HepG2 (cell line): ENCODE data around the gene MAEA. TPM values are rescaled to one million over a fixed set of nuclear protein-coding genes. Genes with fewer than 3 reads are reported as not detected.

Experiments used
- ATAC-seq: fragments of 200-7000 bp; cut with Tn5 transposase; 3 replicates; pipeline ENCODE4 v1.9.1; 2020; ENCODE audit warnings: mild to moderate bottlenecking, moderate library complexity
- BruUV-seq: library from RNA; stranded (reverse); fragments of 400-500 nt; replicated peaks from 2 replicates; lab custom pipeline; 2021; lab: Mats Ljungman, UMichigan
- CTCF ChIA-PET: fragments of 300-600 bp; formaldehyde crosslinking; extraction: SDS; loops from one replicate; lab custom pipeline; 2021; ENCODE audit warnings: low total read pairs, inconsistent platforms, low intra/inter-chr PET ratio; lab: Yijun Ruan, JAX
- POLR2A ChIA-PET: fragments of 350-600 bp; sonication (Branson Sonifier 250); formaldehyde crosslinking; loops from one replicate; lab custom pipeline; 2020; ENCODE audit warnings: antibody characterized with exemption, inconsistent platforms; lab: Yijun Ruan, JAX
- DNase-seq: peaks from one replicate; pipeline ENCODE4 v3.0.0-alpha.2; 2015; ENCODE audit warnings: low spot score
- FAIRE-seq: peaks from 3 replicates; lab custom pipeline; 2011; peaks lifted over from hg19 to GRCh38; lab: Jason Lieb, UNC
- H2AFZ ChIP-seq: one replicate; pipeline ENCODE4 v1.6.1; 2011; ENCODE audit warnings: low read length, inconsistent platforms
- H3K27ac ChIP-seq: fragments of 300-600 bp; 3 replicates; pipeline ENCODE4 v1.8.0; 2011; ENCODE audit warnings: mixed run types, mild to moderate bottlenecking, mixed read lengths, low read length, inconsistent platforms; ENCODE audit not compliant: insufficient read depth; ENCODE audit errors: extremely low read length
- H3K27me3 ChIP-seq, 2 experiments: fragments of 200-600 bp in 1 of 2; 2 replicates in 1 of 2; 3 replicates in 1 of 2; pipeline versions ENCODE4 v1.6.0 to v1.8.0; 2011; ENCODE audit warnings: low read length in 2 of 2, mild to moderate bottlenecking in 2 of 2, moderate library complexity in 2 of 2, inconsistent platforms in 1 of 2; ENCODE audit not compliant: insufficient read depth in 2 of 2, control insufficient read depth in 1 of 2
- H3K36me3 ChIP-seq, 2 experiments: fragments of 200-600 bp in 1 of 2; replicated peaks in 1 of 2; 2 replicates in 1 of 2; 3 replicates in 1 of 2; pipeline versions ENCODE4 v1.5.1 to v1.8.0; 2011; ENCODE audit warnings: low read length in 2 of 2, inconsistent platforms in 1 of 2; ENCODE audit not compliant: insufficient read depth in 2 of 2, control insufficient read depth in 1 of 2
- H3K4me1 ChIP-seq: 2 replicates; pipeline ENCODE4 v1.5.1; 2012; ENCODE audit warnings: low read length, inconsistent platforms; ENCODE audit not compliant: insufficient read depth
- H3K4me2 ChIP-seq: 2 replicates; pipeline ENCODE4 v1.6.0; 2011; ENCODE audit warnings: low read depth, low read length, inconsistent platforms
- H3K4me3 ChIP-seq, 3 experiments: fragments of 200-600 bp in 1 of 3; sonication (generic), shearing (Covaris generic) in 1 of 3; replicated peaks in 1 of 3; 2 replicates each; pipeline ENCODE4 v1.5.1; 2011 to 2016; ENCODE audit warnings: low read length in 3 of 3, inconsistent platforms in 2 of 3, low read depth in 2 of 3, mild to moderate bottlenecking in 2 of 3, control low read depth in 1 of 3, mixed read lengths in 1 of 3; ENCODE audit not compliant: insufficient read depth in 1 of 3
- H3K79me2 ChIP-seq: one replicate; pipeline ENCODE4 v1.6.1; 2011; ENCODE audit warnings: low read length, inconsistent platforms; ENCODE audit not compliant: insufficient read depth
- H3K9ac ChIP-seq: 2 replicates; pipeline ENCODE4 v1.6.0; 2011; ENCODE audit warnings: mild to moderate bottlenecking, low read depth, low read length, inconsistent platforms; ENCODE audit not compliant: insufficient read depth
- H3K9me3 ChIP-seq: 2 replicates; pipeline ENCODE4 v1.5.1; 2012; ENCODE audit warnings: mild to moderate bottlenecking, low read length
- H4K20me1 ChIP-seq: 2 replicates; pipeline ENCODE4 v1.6.0; 2011; ENCODE audit warnings: inconsistent platforms, mild to moderate bottlenecking, low read length, moderate library complexity; ENCODE audit not compliant: insufficient read depth
- FOSL2 ChIP-seq: sonication (generic); formaldehyde crosslinking; IDR thresholded peaks from 2 replicates; pipeline ENCODE4 v1.4.0; 2020; ENCODE audit warnings: missing genetic modification reagents
- GLMP ChIP-seq: sonication (generic); formaldehyde crosslinking; IDR thresholded peaks from 2 replicates; pipeline ENCODE4 v1.9.0; 2021; ENCODE audit warnings: missing genetic modification reagents, mild to moderate bottlenecking, borderline replicate concordance
- KDM5A ChIP-seq: fragments of 200-600 bp; sonication (generic); IDR thresholded peaks from 2 replicates; pipeline ENCODE4 v1.7.0; 2018; ENCODE audit warnings: antibody characterized with exemption, mild to moderate bottlenecking, low read length, borderline replicate concordance
- NR0B2 ChIP-seq: sonication (generic); formaldehyde crosslinking; IDR thresholded peaks from 2 replicates; pipeline ENCODE4 v1.4.0; 2020; ENCODE audit warnings: mild to moderate bottlenecking, missing genetic modification reagents
- ONECUT2 ChIP-seq: sonication (generic); formaldehyde crosslinking; IDR thresholded peaks from 2 replicates; pipeline ENCODE4 v1.4.0; 2020; ENCODE audit warnings: missing genetic modification reagents
- PHB2 ChIP-seq: fragments of 450-650 bp; IDR thresholded peaks from 2 replicates; pipeline ENCODE4 v1.6.1; 2018; ENCODE audit not compliant: partially characterized antibody
- POLR2A ChIP-seq, 2 experiments: IDR thresholded peaks; 2 replicates each; pipeline ENCODE4 v1.6.1; 2011; ENCODE audit warnings: low read depth in 2 of 2, low read length in 2 of 2, mild to moderate bottlenecking in 1 of 2, moderate library complexity in 1 of 2; ENCODE audit not compliant: insufficient read depth in 1 of 2
- PPARG ChIP-seq: conservative IDR thresholded peaks from 2 replicates; pipeline ENCODE4 v1.6.1; 2016; ENCODE audit warnings: missing biosample characterization, missing genetic modification reagents
- SMARCC2 ChIP-seq: fragments of 450-650 bp; IDR thresholded peaks from 2 replicates; pipeline ENCODE4 v1.6.1; 2017; ENCODE audit warnings: antibody characterized with exemption, mild to moderate bottlenecking
- TBP ChIP-seq: sonication (generic); formaldehyde crosslinking; IDR thresholded peaks from 2 replicates; pipeline ENCODE4 v1.5.0; 2020; ENCODE audit warnings: missing genetic modification reagents
- ZNF10 ChIP-seq: sonication (generic); formaldehyde crosslinking; IDR thresholded peaks from 2 replicates; pipeline ENCODE4 v1.4.0; 2020; ENCODE audit warnings: mild to moderate bottlenecking, low read depth, missing genetic modification reagents, borderline replicate concordance
- ZNF343 ChIP-seq: sonication (generic); formaldehyde crosslinking; IDR thresholded peaks from 2 replicates; pipeline ENCODE4 v1.4.0; 2020; ENCODE audit warnings: mild to moderate bottlenecking, missing genetic modification reagents
- ZNF382 ChIP-seq: sonication (generic); formaldehyde crosslinking; IDR thresholded peaks from 2 replicates; pipeline ENCODE4 v1.5.0; 2020; ENCODE audit warnings: missing genetic modification reagents, mild to moderate bottlenecking, borderline replicate concordance
- ZSCAN5A ChIP-seq: sonication (generic); formaldehyde crosslinking; IDR thresholded peaks from 2 replicates; pipeline ENCODE4 v1.8.0; 2022; ENCODE audit warnings: mild to moderate bottlenecking, missing genetic modification reagents, borderline replicate concordance
- WGBS: methylation state at CpG from one replicate; pipeline ENCODE4 v1.1.6; 2017; ENCODE audit warnings: low lambda C conversion rate; 5-methylcytosine and 5-hydroxymethylcytosine counted together
- in situ Hi-C: cut with HindIII; loops from 2 replicates; pipeline ENCODE4 v1.10.0; 2017; ENCODE audit warnings: low pct_unique_long_range_greater_than_20kb; ENCODE audit not compliant: extremely low pct_ligation_motif_present
- intact Hi-C: fragments of 100-400 bp; cut with micrococcal nuclease; formaldehyde crosslinking; loops from one replicate; pipeline ENCODE4 v1.10.0; 2022; ENCODE audit not compliant: unreplicated experiment
- polyA plus RNA-seq, 8 experiments: library from polyadenylated mRNA; depleted of rRNA in 3 of 8; stranded (reverse) in 7 of 8; unstranded in 1 of 8; fragments of >200 nt; fragmentation: Illumina TruSeq in 4 of 8; extraction: Trizol in 4 of 8; gene quantifications; 2 replicates each; pipeline versions ENCODE4 v1.2.1 to v1.2.3, GENCODE V29; 2011 to 2016; ENCODE audit warnings: low read depth in 4 of 8, missing spikeins in 1 of 8, mixed read lengths in 1 of 8; ENCODE audit not compliant: insufficient read depth in 1 of 8
- total RNA-seq, 5 experiments: library from RNA; depleted of rRNA; stranded (reverse); fragments of >200 nt; fragmentation: Illumina TruSeq; extraction: Trizol; gene quantifications; 2 replicates each; pipeline ENCODE4 v1.2.3, GENCODE V29; 2016; ENCODE audit warnings: low read depth in 1 of 5
- TF ChIP-seq, protein P1 (sequence below): IDR thresholded peaks from 2 replicates; pipeline ENCODE4 v1.6.1; 2012; ENCODE audit warnings: low read length, improper control_type of control experiment
- TF ChIP-seq, protein P2 (sequence below): sonication (generic); formaldehyde crosslinking; IDR thresholded peaks from 2 replicates; pipeline ENCODE4 v1.4.0; 2020; ENCODE audit warnings: missing genetic modification reagents, borderline replicate concordance

The MAEA gene
- total and polyA plus RNA-seq, 2 of the 13 experiments (the other 11 are each of a cell fraction or from before 2014, with no cell fraction given) = 52.0 to 57.1 TPM

DNA sequence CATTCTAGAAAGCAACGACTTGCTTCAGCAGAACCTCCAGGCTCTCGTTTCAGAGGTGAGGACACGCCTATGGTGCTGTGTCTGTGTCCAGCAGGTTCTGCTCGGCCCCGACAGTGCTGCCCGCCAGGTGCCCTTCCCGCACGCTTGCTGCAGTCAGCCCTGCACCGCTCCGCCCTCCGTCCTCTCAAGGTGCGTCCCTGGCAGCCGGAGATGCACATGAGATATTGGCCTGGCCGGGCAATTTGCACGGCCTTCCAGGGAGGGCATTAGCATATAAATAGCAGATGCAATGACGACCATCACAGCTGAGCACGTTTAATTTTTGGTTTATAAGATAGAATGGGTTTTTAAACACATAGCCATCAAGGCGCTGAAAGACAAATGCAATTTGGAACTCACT, 71.7 kb downstream of the MAEA start (continued):
- TF ChIP-seq, protein P1, sequence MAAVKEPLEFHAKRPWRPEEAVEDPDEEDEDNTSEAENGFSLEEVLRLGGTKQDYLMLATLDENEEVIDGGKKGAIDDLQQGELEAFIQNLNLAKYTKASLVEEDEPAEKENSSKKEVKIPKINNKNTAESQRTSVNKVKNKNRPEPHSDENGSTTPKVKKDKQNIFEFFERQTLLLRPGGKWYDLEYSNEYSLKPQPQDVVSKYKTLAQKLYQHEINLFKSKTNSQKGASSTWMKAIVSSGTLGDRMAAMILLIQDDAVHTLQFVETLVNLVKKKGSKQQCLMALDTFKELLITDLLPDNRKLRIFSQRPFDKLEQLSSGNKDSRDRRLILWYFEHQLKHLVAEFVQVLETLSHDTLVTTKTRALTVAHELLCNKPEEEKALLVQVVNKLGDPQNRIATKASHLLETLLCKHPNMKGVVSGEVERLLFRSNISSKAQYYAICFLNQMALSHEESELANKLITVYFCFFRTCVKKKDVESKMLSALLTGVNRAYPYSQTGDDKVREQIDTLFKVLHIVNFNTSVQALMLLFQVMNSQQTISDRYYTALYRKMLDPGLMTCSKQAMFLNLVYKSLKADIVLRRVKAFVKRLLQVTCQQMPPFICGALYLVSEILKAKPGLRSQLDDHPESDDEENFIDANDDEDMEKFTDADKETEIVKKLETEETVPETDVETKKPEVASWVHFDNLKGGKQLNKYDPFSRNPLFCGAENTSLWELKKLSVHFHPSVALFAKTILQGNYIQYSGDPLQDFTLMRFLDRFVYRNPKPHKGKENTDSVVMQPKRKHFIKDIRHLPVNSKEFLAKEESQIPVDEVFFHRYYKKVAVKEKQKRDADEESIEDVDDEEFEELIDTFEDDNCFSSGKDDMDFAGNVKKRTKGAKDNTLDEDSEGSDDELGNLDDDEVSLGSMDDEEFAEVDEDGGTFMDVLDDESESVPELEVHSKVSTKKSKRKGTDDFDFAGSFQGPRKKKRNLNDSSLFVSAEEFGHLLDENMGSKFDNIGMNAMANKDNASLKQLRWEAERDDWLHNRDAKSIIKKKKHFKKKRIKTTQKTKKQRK = no peak
- TF ChIP-seq GLMP (CRISPR knock-in tag) (no peak), PHB2 (no peak), ZNF10 (CRISPR knock-in tag) (no peak), SMARCC2 (no peak), ZNF382 (no peak), ZNF343 (CRISPR knock-in tag) (no peak)

DNA sequence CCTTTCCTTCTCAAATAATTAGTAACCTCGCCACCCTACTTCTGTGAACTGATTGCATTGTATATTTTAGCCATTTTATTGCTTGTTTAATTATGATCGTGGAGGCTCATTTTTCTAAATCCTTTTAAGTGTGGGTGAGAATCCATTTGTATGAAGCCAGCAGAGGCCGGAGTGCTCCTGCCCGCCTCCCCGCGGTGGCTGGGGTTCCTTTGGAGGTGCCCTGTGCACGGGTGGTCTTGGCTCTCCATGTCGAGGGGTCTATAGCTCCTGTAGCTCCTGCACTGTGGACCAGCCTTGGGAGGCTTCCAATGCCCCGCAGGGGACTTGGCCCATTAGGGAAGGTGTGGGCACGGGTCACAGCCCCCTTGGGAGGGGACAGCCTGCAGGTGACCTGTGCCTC, 72.4 kb downstream of the MAEA start:
- no peak overlapping the region for H2AFZ ChIP-seq
- POLR2A ChIA-PET = no interaction called here
- peaks cover 1 to 19% of the 10 kb centered on the region in 2 experiments; a peak in 2 of 5 replicates for H3K36me3 ChIP-seq
- no peak for DNase-seq
- no peak for ATAC-seq
- peaks cover 16% of the 10 kb centered on the region for H3K4me1 ChIP-seq
- no peaks in the 10 kb centered on the region for H3K27me3 ChIP-seq
- H3K27ac ChIP-seq = no peak overlapping the region
- BruUV-seq = no TSS peak
- H3K4me2 ChIP-seq = no peak overlapping the region
- no peak overlapping the region for H3K9ac ChIP-seq
- FAIRE-seq = no peak
- CTCF ChIA-PET = no interaction called here
- no peak overlapping the region for H3K4me3 ChIP-seq
- intact Hi-C loops (no loop called here), in situ Hi-C loops (no loop called here)
- no peaks in the 10 kb centered on the region for H3K79me2 ChIP-seq
- H3K9me3 ChIP-seq = no peaks in the 10 kb centered on the region
- WGBS = 94% methylated on average over 9 of the region's 10 CpGs
- H4K20me1 ChIP-seq = 0 out of 2 replicates have a peak, but pooled peaks cover 3% of the 10 kb centered on the region
- TF ChIP-seq ZSCAN5A (CRISPR knock-in tag) (no peak), POLR2A (IDR thresholded peaks at IDR 0.05; ENCODE audit: insufficient read depth in 1 of 2, low read depth in 2 of 2, low read length in 2 of 2) (no peak), TBP (no peak), FOSL2 (CRISPR knock-in tag) (no peak), ONECUT2 (CRISPR knock-in tag) (no peak), NR0B2 (CRISPR knock-in tag) (no peak), KDM5A (no peak), PPARG (CRISPR knock-in tag) (no peak)
- TF ChIP-seq, protein P2, sequence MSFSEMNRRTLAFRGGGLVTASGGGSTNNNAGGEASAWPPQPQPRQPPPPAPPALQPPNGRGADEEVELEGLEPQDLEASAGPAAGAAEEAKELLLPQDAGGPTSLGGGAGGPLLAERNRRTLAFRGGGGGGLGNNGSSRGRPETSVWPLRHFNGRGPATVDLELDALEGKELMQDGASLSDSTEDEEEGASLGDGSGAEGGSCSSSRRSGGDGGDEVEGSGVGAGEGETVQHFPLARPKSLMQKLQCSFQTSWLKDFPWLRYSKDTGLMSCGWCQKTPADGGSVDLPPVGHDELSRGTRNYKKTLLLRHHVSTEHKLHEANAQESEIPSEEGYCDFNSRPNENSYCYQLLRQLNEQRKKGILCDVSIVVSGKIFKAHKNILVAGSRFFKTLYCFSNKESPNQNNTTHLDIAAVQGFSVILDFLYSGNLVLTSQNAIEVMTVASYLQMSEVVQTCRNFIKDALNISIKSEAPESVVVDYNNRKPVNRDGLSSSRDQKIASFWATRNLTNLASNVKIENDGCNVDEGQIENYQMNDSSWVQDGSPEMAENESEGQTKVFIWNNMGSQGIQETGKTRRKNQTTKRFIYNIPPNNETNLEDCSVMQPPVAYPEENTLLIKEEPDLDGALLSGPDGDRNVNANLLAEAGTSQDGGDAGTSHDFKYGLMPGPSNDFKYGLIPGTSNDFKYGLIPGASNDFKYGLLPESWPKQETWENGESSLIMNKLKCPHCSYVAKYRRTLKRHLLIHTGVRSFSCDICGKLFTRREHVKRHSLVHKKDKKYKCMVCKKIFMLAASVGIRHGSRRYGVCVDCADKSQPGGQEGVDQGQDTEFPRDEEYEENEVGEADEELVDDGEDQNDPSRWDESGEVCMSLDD (CRISPR knock-in tag) = no peak
